K562 (cell line): ENCODE data around the gene PRKCB. TPM values are rescaled to one million over a fixed set of nuclear protein-coding genes. Genes with fewer than 3 reads are reported as not detected.

Experiments used
- ATAC-seq: fragments of 200-7000 bp; cut with Tn5 transposase; 3 replicates; pipeline ENCODE4 v1.9.1; 2020; ENCODE audit warnings: moderate library complexity
- BruUV-seq: library from RNA; stranded (reverse); fragments of 400-500 nt; replicated peaks from 2 replicates; lab custom pipeline; 2021; lab: Mats Ljungman, UMichigan
- CTCF ChIA-PET: fragments of 300-600 bp; formaldehyde crosslinking; extraction: SDS; loops from one replicate; lab custom pipeline; 2021; ENCODE audit warnings: low intra/inter-chr PET ratio; lab: Yijun Ruan, JAX
- POLR2A ChIA-PET: fragments of 300-600, 350-650 bp; sonication (Branson Sonifier 250); formaldehyde crosslinking; extraction: SDS; loops from one replicate; lab custom pipeline; 2021; ENCODE audit warnings: antibody characterized with exemption, inconsistent platforms; lab: Yijun Ruan, JAX
- DNase-seq, 4 experiments: peaks; one replicate each; pipeline versions ENCODE4 v3.0.0 to v3.0.0-alpha.2; 2011 to 2018; ENCODE audit warnings: low spot score in 3 of 4, mixed read lengths in 3 of 4; ENCODE audit errors: extremely low read depth in 1 of 4
- FAIRE-seq: peaks from 2 replicates; lab custom pipeline; 2011; peaks lifted over from hg19 to GRCh38; lab: Jason Lieb, UNC
- H2AFZ ChIP-seq: 2 replicates; pipeline ENCODE4 v1.6.0; 2011; ENCODE audit warnings: low read depth, low read length, control low read depth, inconsistent platforms
- H3K27ac ChIP-seq: fragments of 200-600 bp; 3 replicates; pipeline ENCODE4 v1.8.0; 2011; ENCODE audit warnings: low read depth, mild to moderate bottlenecking, control low read depth, inconsistent platforms, low read length, moderate library complexity, mixed read lengths; ENCODE audit errors: extremely low read depth
- H3K27me3 ChIP-seq, 2 experiments: fragments of 300-600 bp in 1 of 2; 2 replicates in 1 of 2; 3 replicates in 1 of 2; pipeline versions ENCODE4 v1.6.0 to v1.8.0; 2011; ENCODE audit warnings: inconsistent platforms in 2 of 2, low read length in 2 of 2, mild to moderate bottlenecking in 1 of 2, mixed read lengths in 1 of 2, moderate library complexity in 1 of 2; ENCODE audit not compliant: control insufficient read depth in 2 of 2, insufficient read depth in 2 of 2
- H3K36me3 ChIP-seq: fragments of 300-600 bp; 3 replicates; pipeline ENCODE4 v1.8.0; 2011; ENCODE audit warnings: mild to moderate bottlenecking, low read length, inconsistent platforms; ENCODE audit not compliant: control insufficient read depth, insufficient read depth
- H3K4me1 ChIP-seq, 2 experiments: fragments of 200-600 bp in 1 of 2; replicated peaks in 1 of 2; 2 replicates in 1 of 2; 3 replicates in 1 of 2; pipeline versions ENCODE4 v1.5.1 to v1.8.0; 2011; ENCODE audit warnings: inconsistent platforms in 2 of 2, low read length in 2 of 2, mild to moderate bottlenecking in 1 of 2, mixed read lengths in 1 of 2, moderate library complexity in 1 of 2; ENCODE audit not compliant: control insufficient read depth in 2 of 2, insufficient read depth in 2 of 2
- H3K4me2 ChIP-seq: 2 replicates; pipeline ENCODE4 v1.6.1; 2011; ENCODE audit warnings: low read length, control low read depth, inconsistent platforms, mixed read lengths; ENCODE audit not compliant: insufficient read depth
- H3K4me3 ChIP-seq: fragments of 200-600 bp; sonication (generic), shearing (Covaris generic); 2 replicates; pipeline ENCODE4 v1.5.1; 2016; ENCODE audit warnings: control low read depth, inconsistent platforms
- H3K79me2 ChIP-seq: fragments of 200-600 bp; 3 replicates; pipeline ENCODE4 v1.8.0; 2011; ENCODE audit warnings: low read length, inconsistent platforms; ENCODE audit not compliant: control insufficient read depth, insufficient read depth
- H3K9ac ChIP-seq, 2 experiments: 2 replicates each; pipeline versions ENCODE4 v1.6.0 to v1.6.1; 2011; ENCODE audit warnings: low read depth in 2 of 2, low read length in 2 of 2, control low read depth in 1 of 2, inconsistent platforms in 1 of 2, mild to moderate bottlenecking in 1 of 2, mixed read lengths in 1 of 2; ENCODE audit not compliant: insufficient read depth in 1 of 2
- H3K9me1 ChIP-seq: one replicate; pipeline ENCODE4 v1.6.0; 2011; ENCODE audit warnings: inconsistent platforms, mild to moderate bottlenecking, low read length, moderate library complexity; ENCODE audit not compliant: control insufficient read depth, insufficient read depth
- H3K9me3 ChIP-seq: replicated peaks from 2 replicates; pipeline ENCODE4 v1.5.1; 2011; ENCODE audit warnings: low read depth, low read length, inconsistent platforms; ENCODE audit not compliant: control insufficient read depth, insufficient read depth
- H4K20me1 ChIP-seq: replicated peaks from 2 replicates; pipeline ENCODE4 v1.6.1; 2011; ENCODE audit warnings: low read length, inconsistent platforms, mixed read lengths; ENCODE audit not compliant: control insufficient read depth, insufficient read depth
- ADNP ChIP-seq: fragments of 200-800 bp; sonication (Bioruptor generic); IDR thresholded peaks from 2 replicates; pipeline ENCODE4 v1.6.1; 2016; ENCODE audit warnings: missing genetic modification characterization, missing compliant biosample characterization
- ARID1B ChIP-seq: fragments of 450-650 bp; IDR thresholded peaks from 2 replicates; pipeline ENCODE4 v1.6.1; 2016; ENCODE audit warnings: antibody characterized with exemption, mild to moderate bottlenecking, inconsistent platforms
- CBFA2T3 ChIP-seq: fragments of 450-650 bp; IDR thresholded peaks from 2 replicates; pipeline ENCODE4 v1.6.1; 2017
- CCNT2 ChIP-seq: IDR thresholded peaks from 2 replicates; pipeline ENCODE4 v1.6.1; 2011; ENCODE audit warnings: borderline replicate concordance, low read depth, mild to moderate bottlenecking, moderate library complexity, mixed read lengths, low read length; ENCODE audit not compliant: insufficient read length; ENCODE audit errors: extremely low read depth
- DPF2 ChIP-seq: fragments of 450-650 bp; IDR thresholded peaks from 2 replicates; pipeline ENCODE4 v1.6.1; 2016
- ESRRA ChIP-seq: fragments of 450-650 bp; IDR thresholded peaks from 2 replicates; pipeline ENCODE4 v1.6.1; 2014; ENCODE audit warnings: low read depth, mild to moderate bottlenecking, moderate library complexity, borderline replicate concordance
- GATAD2B ChIP-seq: fragments of 450-650 bp; IDR thresholded peaks from 2 replicates; pipeline ENCODE4 v1.6.1; 2017; ENCODE audit warnings: mild to moderate bottlenecking, borderline replicate concordance
- HDAC2 ChIP-seq: fragments of 450-650 bp; IDR thresholded peaks from 2 replicates; pipeline ENCODE4 v1.6.1; 2016; ENCODE audit warnings: mild to moderate bottlenecking
- HDAC8 ChIP-seq: fragments of 450-650 bp; IDR thresholded peaks from 2 replicates; pipeline ENCODE4 v1.6.1; 2016; ENCODE audit warnings: mild to moderate bottlenecking, missing genetic modification characterization, moderate library complexity, missing compliant biosample characterization
- HLTF ChIP-seq: fragments of 450-650 bp; IDR thresholded peaks from 2 replicates; pipeline ENCODE4 v1.6.1; 2016
- JUND ChIP-seq, 2 experiments: IDR thresholded peaks; 2 replicates in 1 of 2; 3 replicates in 1 of 2; pipeline ENCODE4 v1.6.1; 2011; ENCODE audit warnings: borderline replicate concordance in 2 of 2, low read depth in 2 of 2, low read length in 2 of 2, improper control_type of control experiment in 1 of 2, missing biosample characterization in 1 of 2, missing genetic modification characterization in 1 of 2, missing genetic modification reagents in 1 of 2
- NCOR1 ChIP-seq: fragments of 450-650 bp; IDR thresholded peaks from 2 replicates; pipeline ENCODE4 v1.6.1; 2016; ENCODE audit warnings: mild to moderate bottlenecking, moderate library complexity
- NFATC3 ChIP-seq: fragments of 450-650 bp; IDR thresholded peaks from 2 replicates; pipeline ENCODE4 v1.6.1; 2017; ENCODE audit warnings: mild to moderate bottlenecking
- NFIC ChIP-seq: fragments of 450-650 bp; IDR thresholded peaks from 2 replicates; pipeline ENCODE4 v1.6.1; 2017; ENCODE audit warnings: mild to moderate bottlenecking, inconsistent platforms
- PHB2 ChIP-seq: fragments of 450-650 bp; IDR thresholded peaks from 2 replicates; pipeline ENCODE4 v1.6.1; 2017; ENCODE audit warnings: low read depth
- POLR2AphosphoS5 ChIP-seq: IDR thresholded peaks from 2 replicates; pipeline ENCODE4 v1.6.1; 2011; ENCODE audit warnings: mild to moderate bottlenecking, low read depth, low read length, moderate library complexity; ENCODE audit not compliant: control insufficient read depth, insufficient read depth
- RCOR1 ChIP-seq, 2 experiments: IDR thresholded peaks; 2 replicates each; pipeline ENCODE4 v1.6.1; 2012; ENCODE audit warnings: low read depth in 2 of 2, low read length in 2 of 2, borderline replicate concordance in 1 of 2, improper control_type of control experiment in 1 of 2
- SMARCE1 ChIP-seq: fragments of 450-650 bp; IDR thresholded peaks from 2 replicates; pipeline ENCODE4 v1.7.1; 2016; ENCODE audit warnings: mild to moderate bottlenecking
- SOX6 ChIP-seq: fragments of 450-650 bp; IDR thresholded peaks from 2 replicates; pipeline ENCODE4 v1.6.1; 2014; ENCODE audit warnings: mild to moderate bottlenecking
- TAL1 ChIP-seq: fragments of 450-650 bp; IDR thresholded peaks from 2 replicates; pipeline ENCODE4 v1.6.1; 2016; ENCODE audit warnings: mild to moderate bottlenecking
- TCF3 ChIP-seq: sonication (generic); formaldehyde crosslinking; IDR thresholded peaks from 2 replicates; pipeline ENCODE4 v1.4.0; 2020; ENCODE audit warnings: mild to moderate bottlenecking, missing genetic modification reagents
- ZNF57 ChIP-seq: fragments of 450-650 bp; formaldehyde crosslinking; IDR thresholded peaks from 2 replicates; pipeline ENCODE4 v1.4.0; 2020; ENCODE audit warnings: mild to moderate bottlenecking, moderate library complexity
- ZNF644 ChIP-seq: fragments of 200-800 bp; sonication (Bioruptor generic); IDR thresholded peaks from 2 replicates; pipeline ENCODE4 v1.6.1; 2016; ENCODE audit warnings: low read depth, missing genetic modification characterization, missing compliant biosample characterization
- WGBS: fragments of 100-300 bp; shearing (Covaris generic); methylation state at CpG from one replicate; pipeline ENCODE4 v1.1.6; 2016; ENCODE audit warnings: low coverage, mixed read lengths; ENCODE audit not compliant: insufficient coverage; ENCODE audit errors: missing lambda C conversion rate; 5-methylcytosine and 5-hydroxymethylcytosine counted together
- in situ Hi-C: fragments of 300-500 bp; cut with MboI; formaldehyde crosslinking; loops from 4 replicates; pipeline ENCODE4 v1.15.0; 2018; ENCODE audit warnings: inconsistent platforms, mixed read lengths
- intact Hi-C: fragments of 100-400 bp; cut with micrococcal nuclease; formaldehyde crosslinking; loops from 2 replicates; pipeline ENCODE4 v1.14.2; 2022
- polyA plus RNA-seq, 8 experiments: library from polyadenylated mRNA; depleted of rRNA in 4 of 8; stranded (reverse) in 5 of 8; unstranded in 3 of 8; fragments of >200 nt; fragmentation: Nextera tagmentation in 2 of 8; fragmentation: Illumina TruSeq in 1 of 8; extraction: Ambion mirVana in 2 of 8; extraction: Trizol in 1 of 8; gene quantifications; 2 replicates each; pipeline versions ENCODE4 v1.2.1 to v1.2.3, GENCODE V29; 2011 to 2014; ENCODE audit warnings: inconsistent platforms in 1 of 8, missing spikeins in 1 of 8
- total RNA-seq, 7 experiments: library from RNA; depleted of rRNA in 6 of 7; stranded (reverse); fragments of >200 nt in 6 of 7; fragmentation: Illumina TruSeq in 2 of 7; extraction: Trizol in 2 of 7; gene quantifications; 2 replicates each; pipeline versions ENCODE4 v1.2.1 to v1.2.3, GENCODE V29; 2011 to 2021; ENCODE audit warnings: low replicate concordance in 1 of 7

PRKCB gene
- total and polyA plus RNA-seq, 9 of the 15 experiments (the other 6 are each of a cell fraction or from before 2014, with no cell fraction given) = 49.9 to 276 (median 148) TPM

GRCh38 chr16:24114876-24115275 lies 279.1 kb downstream of the PRKCB start (continued):
- TF ChIP-seq ZNF57 (CRISPR knock-in tag) = no peak

GRCh38 chr16:24116046-24116776 lies 280.4 kb downstream of the PRKCB start:
- H3K4me3 ChIP-seq = no peak overlapping the region
- H3K27ac ChIP-seq = peak overlapping the region; percentile 80
- CTCF ChIA-PET = no interaction called here
- peak overlapping the region; percentile 52 for H3K4me2 ChIP-seq
- BruUV-seq = no TSS peak
- no peaks in the 10 kb centered on the region for H3K9me1 ChIP-seq
- no peaks in the 10 kb centered on the region for H4K20me1 ChIP-seq
- H3K9me3 ChIP-seq = no peaks in the 10 kb centered on the region
- WGBS = 45% methylated on average over 10 of the region's 10 CpGs
- no peaks in the 10 kb centered on the region for H3K27me3 ChIP-seq
- H3K79me2 ChIP-seq = no peaks in the 10 kb centered on the region; the same call in 2 of the 3 replicates
- H2AFZ ChIP-seq = no peak overlapping the region
- peak overlapping the region in 1 of 2 experiments; percentile 29; a peak in 2 of 4 replicates for H3K9ac ChIP-seq
- peaks cover 10 to 24% of the 10 kb centered on the region in 2 experiments; a peak in 4 of 5 replicates for H3K4me1 ChIP-seq
- ATAC-seq = peak; percentile 66
- DNase-seq = peak; percentile 53 to 75 (median 62)
- in situ Hi-C loops = no loop called here
- intact Hi-C loops = no loop called here
- no peak for FAIRE-seq
- POLR2A ChIA-PET = interaction anchor here (1.6 kb wide), 1 partner anchor 15 kb away, joined by 4 read pairs; no protein-coding TSS in a partner anchor
- peaks cover 53% of the 10 kb centered on the region for H3K36me3 ChIP-seq
- TF ChIP-seq TCF3 (CRISPR knock-in tag) = peak; percentile 58
- TF ChIP-seq POLR2AphosphoS5 = peak; percentile 46; the same call in 1 of the 2 replicates
- TF ChIP-seq NFIC = peak; percentile 83
- peak; percentile 51 for TF ChIP-seq ADNP (tag)
- TF ChIP-seq SOX6 = 0 out of 2 replicates have a peak, but pooled peaks have one; percentile 43
- no peak for TF ChIP-seq HDAC8 (tag)
- peak; percentile 88 for TF ChIP-seq ESRRA
- TF ChIP-seq PHB2 = no peak
- peak in 1 of 2 experiments; percentile 46; a peak in 1 of 4 replicates for TF ChIP-seq RCOR1 (IDR thresholded peaks at IDR 0.05; ENCODE audit: borderline replicate concordance in 1 of 2, low read depth in 2 of 2, low read length in 2 of 2)
- peak; percentile 53; the same call in 1 of the 2 replicates for TF ChIP-seq NCOR1
- TF ChIP-seq ARID1B = peak; percentile 78
- TF ChIP-seq CCNT2 = peak; percentile 51
- TF ChIP-seq HLTF = no peak
- TF ChIP-seq ZNF644 (tag) = 0 out of 2 replicates have a peak, but pooled peaks have one; percentile 31
- TF ChIP-seq CBFA2T3 = peak; percentile 70
- TF ChIP-seq JUND (IDR thresholded peaks at IDR 0.05; ENCODE audit: borderline replicate concordance, low read depth, low read length) = peak; percentile 40; the same call in 1 of the 2 replicates
- TF ChIP-seq JUND (tag; IDR thresholded peaks at IDR 0.05; ENCODE audit: borderline replicate concordance, low read depth, low read length) = no peak; the same call in 2 of the 3 replicates
- peak; percentile 41; the same call in 1 of the 2 replicates for TF ChIP-seq SMARCE1
- TF ChIP-seq NFATC3 = no peak
- TF ChIP-seq TAL1 = 0 out of 2 replicates have a peak, but pooled peaks have one; percentile 33
- no peak for TF ChIP-seq HDAC2
- 0 out of 2 replicates have a peak, but pooled peaks have one; percentile 37 for TF ChIP-seq GATAD2B
- TF ChIP-seq DPF2 = peak; percentile 48; the same call in 1 of the 2 replicates
